GM18498 (cell line): ENCODE measurements around the gene AKR1B15.
"Not testable (repeated sequence)": the region's sequence is repeated elsewhere in the genome, so short reads cannot be mapped to it uniquely, and the experiment has no call there.

ENCODE experiments used
- ATAC-seq: cut with Tn5 transposase; IDR thresholded peaks from one replicate; pipeline ENCODE4 v1.9.1; 2021; ENCODE audit warnings: mild to moderate bottlenecking, moderate library complexity; ENCODE audit not compliant: unreplicated experiment

The AKR1B15 gene

GRCh38 chr7:134532180-134532953 is 16.5 kb upstream of the AKR1B15 start:
- ATAC-seq = no peak

- no peak for ATAC-seq
These were observed 16.0 kb upstream of the AKR1B15 start for GRCh38 chr7:134532954-134533218.

GRCh38 chr7:134533288-134533771 is 15.6 kb upstream of the AKR1B15 start:
- ATAC-seq = no peak

GRCh38 chr7:134534633-134535032 is 14.3 kb upstream of the AKR1B15 start:
- ATAC-seq = no peak

- no peak for ATAC-seq
These were observed 13.5 kb upstream of the AKR1B15 start for GRCh38 chr7:134535272-134535918.

GRCh38 chr7:134535919-134536299 is 13.0 kb upstream of the AKR1B15 start:
- ATAC-seq = no peak

- not testable (repeated sequence) for ATAC-seq
These were observed 12.4 kb upstream of the AKR1B15 start for GRCh38 chr7:134536558-134536957.

- not testable (repeated sequence) for ATAC-seq
These were observed 11.6 kb upstream of the AKR1B15 start for GRCh38 chr7:134537273-134537781.

GRCh38 chr7:134539380-134540004 is 9.4 kb upstream of the AKR1B15 start:
- no peak for ATAC-seq

GRCh38 chr7:134541501-134542194 is 7.3 kb upstream of the AKR1B15 start:
- ATAC-seq = not testable (repeated sequence)

- no peak for ATAC-seq
These were observed 6.6 kb upstream of the AKR1B15 start for GRCh38 chr7:134542195-134542771.

- ATAC-seq = no peak
These were observed 3.5 kb upstream of the AKR1B15 start for GRCh38 chr7:134545380-134545779.

GRCh38 chr7:134545918-134546317 is 3.0 kb upstream of the AKR1B15 start:
- ATAC-seq = no peak

GRCh38 chr7:134546955-134547354 is 2.0 kb upstream of the AKR1B15 start:
- ATAC-seq = no peak

- ATAC-seq = peak; percentile 79
These were observed 1.4 kb upstream of the AKR1B15 start for GRCh38 chr7:134547397-134548054.

GRCh38 chr7:134549366-134549765 is 456 bp downstream of the AKR1B15 start:
- ATAC-seq = no peak

- no peak for ATAC-seq
These were observed 3.2 kb downstream of the AKR1B15 start for GRCh38 chr7:134552105-134552504.

GRCh38 chr7:134553976-134554375 is 5.1 kb downstream of the AKR1B15 start:
- ATAC-seq = no peak

GRCh38 chr7:134554417-134554966 is 5.6 kb downstream of the AKR1B15 start:
- ATAC-seq = no peak

GRCh38 chr7:134557391-134557790 is 8.5 kb downstream of the AKR1B15 start:
- ATAC-seq = no peak
